ENCODE results near the gene MTX2. TPM values are rescaled to one million over a fixed set of nuclear protein-coding genes. Genes with fewer than 3 reads are reported as not detected.
A peak's percentile ranks its signal among the peaks of the same experiment; 100 is the strongest.

MTX2 gene
- total RNA-seq, 4 donors from 2014 or later, result 28.1 to 32.1 (median 31.3) TPM

- Histone ChIP-seq H3K36me3 (no peaks in the 10 kb centered on the region), H3K4me1 (no peaks in the 10 kb centered on the region), H3K27ac (no peak overlapping the region), H3K9me3 (no peaks in the 10 kb centered on the region), H3K4me3 (no peak overlapping the region), H3K27me3 (no peaks in the 10 kb centered on the region)
- DNase-seq, result no peak
- intact Hi-C loops (cut with DNase I; ENCODE audit: low total_unique reads), result no loop called here
- TF ChIP-seq POLR2A (IDR thresholded peaks at IDR 0.05) (no peak), CTCF (IDR thresholded peaks at IDR 0.05) (no peak)
Observed at GRCh38 chr2:176247859-176248258, 21.4 kb upstream of the MTX2 start.

GRCh38 chr2:176251928-176252327 is 17.3 kb upstream of the MTX2 start:
- Histone ChIP-seq H3K27me3 (no peaks in the 10 kb centered on the region), H3K27ac (no peak overlapping the region), H3K4me3 (no peak overlapping the region), H3K9me3 (no peaks in the 10 kb centered on the region), H3K4me1 (no peaks in the 10 kb centered on the region), H3K36me3 (no peaks in the 10 kb centered on the region)
- no peak for DNase-seq
- intact Hi-C loops (cut with DNase I; ENCODE audit: low total_unique reads), result no loop called here
- TF ChIP-seq CTCF (IDR thresholded peaks at IDR 0.05), result no peak
- no peak for TF ChIP-seq POLR2A (IDR thresholded peaks at IDR 0.05)

- intact Hi-C loops (cut with DNase I; ENCODE audit: low total_unique reads), result no loop called here
- Histone ChIP-seq H3K9me3 (no peaks in the 10 kb centered on the region), H3K4me3 (no peak overlapping the region)
Observed at GRCh38 chr2:176260689-176261088, 8.6 kb upstream of the MTX2 start.

GRCh38 chr2:176261136-176261535 is 8.1 kb upstream of the MTX2 start:
- no peak overlapping the region for H3K4me3 ChIP-seq
- intact Hi-C loops (cut with DNase I; ENCODE audit: low total_unique reads), result no loop called here
- H3K27me3 ChIP-seq, result no peaks in the 10 kb centered on the region
- H3K9me3 ChIP-seq, result no peaks in the 10 kb centered on the region
- TF ChIP-seq POLR2A (IDR thresholded peaks at IDR 0.05), result no peak
- TF ChIP-seq CTCF (IDR thresholded peaks at IDR 0.05), result no peak
- H3K36me3 ChIP-seq, result no peaks in the 10 kb centered on the region
- H3K4me1 ChIP-seq, result no peaks in the 10 kb centered on the region
- H3K27ac ChIP-seq, result no peak overlapping the region
- no peak for DNase-seq

More at GRCh38 chr2:176260689-176261088, 8.6 kb upstream of the MTX2 start:
- no peaks in the 10 kb centered on the region for H3K4me1 ChIP-seq
- TF ChIP-seq CTCF (IDR thresholded peaks at IDR 0.05), result no peak
- TF ChIP-seq POLR2A (IDR thresholded peaks at IDR 0.05), result no peak
- no peaks in the 10 kb centered on the region for H3K36me3 ChIP-seq
- H3K27me3 ChIP-seq, result no peaks in the 10 kb centered on the region
- no peak for DNase-seq
- H3K27ac ChIP-seq, result no peak overlapping the region

GRCh38 chr2:176268976-176269318 is 295 bp upstream of the MTX2 start:
- TF ChIP-seq CTCF (IDR thresholded peaks at IDR 0.05), result no peak
- no peak for TF ChIP-seq POLR2A (IDR thresholded peaks at IDR 0.05)
- Histone ChIP-seq H3K4me1 (peaks cover 0 to 4% of the 10 kb centered on the region in 2 donors), H3K27ac (peak overlapping the region; percentile 77 to 78), H3K4me3 (peak overlapping the region; percentile 79 to 80), H3K9me3 (no peaks in the 10 kb centered on the region), H3K27me3 (no peaks in the 10 kb centered on the region), H3K36me3 (no peaks in the 10 kb centered on the region)
- intact Hi-C loops (cut with DNase I; ENCODE audit: low total_unique reads), result no loop called here
- DNase-seq, result no peak
